ENCODE results near the gene AHSA1.

Gene AHSA1

DNA sequence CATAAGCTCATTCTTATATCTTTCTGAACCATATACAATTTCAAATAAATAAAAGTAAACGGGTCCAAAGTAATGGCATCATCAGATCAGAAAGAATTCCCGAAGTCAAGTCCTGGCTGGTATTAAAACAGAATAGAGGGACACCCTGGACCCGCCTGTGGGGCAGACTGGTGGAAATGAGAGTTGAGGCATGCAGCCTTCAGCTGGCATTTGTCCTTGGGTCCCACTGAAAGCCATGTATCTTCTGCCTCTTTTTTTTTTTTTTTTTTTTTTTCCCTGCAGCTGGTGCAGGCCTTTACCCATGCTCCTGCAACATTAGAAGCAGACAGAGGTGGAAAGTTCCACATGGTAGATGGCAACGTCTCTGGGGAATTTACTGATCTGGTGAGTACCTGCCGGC lies 9.9 kb downstream of the AHSA1 start:
- Histone ChIP-seq H3K4me3 (ENCODE audit: low read depth, low read length) (no peak overlapping the region), H3K36me3 (replicated peaks) (peaks cover 58% of the 10 kb centered on the region), H3K27ac (no peak overlapping the region), H3K27me3 (replicated peaks) (no peaks in the 10 kb centered on the region)
- DNase-seq, result no peak
- in situ Hi-C loops (cut with HindIII; ENCODE audit: low pct_ligation_motif_present, low sequenced_read_pairs), result no loop called here
- no peak for TF ChIP-seq CTCF (IDR thresholded peaks at IDR 0.05; ENCODE audit: low read depth, low read length, missing control alignments)

DNA sequence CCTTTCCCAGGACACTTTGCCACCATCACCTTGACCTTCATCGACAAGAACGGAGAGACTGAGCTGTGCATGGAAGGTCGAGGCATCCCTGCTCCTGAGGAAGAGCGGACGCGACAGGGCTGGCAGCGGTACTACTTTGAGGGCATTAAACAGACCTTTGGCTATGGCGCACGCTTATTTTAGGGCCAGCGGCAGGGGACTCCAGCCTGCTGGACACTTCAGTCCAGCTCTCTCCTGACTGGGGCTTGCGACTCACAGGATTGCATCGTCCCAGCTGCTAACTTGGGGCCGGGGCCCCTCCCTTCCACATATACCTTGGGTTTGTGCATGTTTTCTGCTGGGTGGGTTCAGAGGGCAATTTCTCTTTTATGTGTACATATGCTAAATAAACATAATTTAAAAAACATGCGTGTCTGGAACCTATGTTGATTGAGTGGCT lies 11.2 kb downstream of the AHSA1 start:
- in situ Hi-C loops (cut with HindIII; ENCODE audit: low pct_ligation_motif_present, low sequenced_read_pairs), result no loop called here
- Histone ChIP-seq H3K27ac (no peak overlapping the region), H3K36me3 (replicated peaks) (peaks cover 46% of the 10 kb centered on the region), H3K4me3 (ENCODE audit: low read depth, low read length) (no peak overlapping the region), H3K27me3 (replicated peaks) (peaks cover under 1% of the 10 kb centered on the region)
- TF ChIP-seq CTCF (IDR thresholded peaks at IDR 0.05; ENCODE audit: low read depth, low read length, missing control alignments), result no peak
- no peak for DNase-seq

DNA sequence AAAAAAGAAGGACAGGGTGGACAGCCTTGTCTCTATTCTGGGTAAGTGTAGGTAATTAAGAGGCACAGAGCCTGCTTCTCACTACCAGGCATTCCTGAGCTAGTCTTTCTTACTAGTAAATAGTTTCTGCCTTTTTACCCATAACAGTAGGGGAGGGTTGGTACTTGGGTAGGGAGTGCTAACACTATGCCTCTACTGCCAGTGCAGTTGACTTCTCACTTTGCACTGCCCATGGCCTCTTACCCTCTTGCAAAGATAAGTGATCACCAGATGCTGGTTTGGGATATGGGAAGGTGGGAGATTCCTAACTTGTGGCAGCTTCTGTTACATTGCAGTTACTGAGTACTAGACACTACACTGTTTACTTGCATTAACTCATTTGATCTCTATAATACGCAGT lies 11.6 kb downstream of the AHSA1 start:
- no peak for TF ChIP-seq CTCF (IDR thresholded peaks at IDR 0.05; ENCODE audit: low read depth, low read length, missing control alignments)
- H3K36me3 ChIP-seq (replicated peaks), result peaks cover 42% of the 10 kb centered on the region
- peaks cover 2% of the 10 kb centered on the region for H3K27me3 ChIP-seq (replicated peaks)
- H3K4me3 ChIP-seq (ENCODE audit: low read depth, low read length), result no peak overlapping the region
- in situ Hi-C loops (cut with HindIII; ENCODE audit: low pct_ligation_motif_present, low sequenced_read_pairs), result no loop called here
- H3K27ac ChIP-seq, result no peak overlapping the region
- DNase-seq, result no peak

DNA sequence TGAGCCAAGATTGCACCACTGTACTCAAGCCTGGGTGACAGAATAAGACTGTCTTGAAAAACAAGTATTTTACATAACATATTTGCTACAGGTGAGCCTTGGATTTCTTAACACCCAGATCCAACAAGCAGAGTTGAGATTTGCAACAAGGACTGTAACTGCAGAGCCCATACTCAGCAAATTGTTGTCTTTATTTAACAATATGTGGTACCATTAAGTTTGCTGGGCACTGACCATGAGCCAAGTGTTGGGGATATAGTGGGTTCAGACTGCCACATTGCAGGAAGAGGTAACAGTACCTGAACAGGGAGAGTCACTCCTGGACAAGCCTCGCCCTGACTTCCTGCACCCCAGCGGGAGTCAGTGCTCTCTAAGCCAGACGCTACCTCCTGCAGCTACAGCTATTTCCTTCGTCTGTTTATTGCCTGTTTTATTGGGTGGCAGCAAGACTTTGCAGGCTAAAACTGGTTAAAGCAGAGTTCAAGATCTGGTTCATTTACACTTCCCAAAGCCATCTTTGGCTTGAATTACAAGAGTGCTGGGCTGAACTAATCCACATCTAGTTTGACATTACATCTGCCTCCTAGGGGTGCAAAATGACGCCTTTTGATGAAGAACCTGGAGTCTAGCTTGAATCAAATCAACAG lies 12.5 kb downstream of the AHSA1 start:
- no peak for TF ChIP-seq CTCF (IDR thresholded peaks at IDR 0.05; ENCODE audit: low read depth, low read length, missing control alignments)
- in situ Hi-C loops (cut with HindIII; ENCODE audit: low pct_ligation_motif_present, low sequenced_read_pairs), result no loop called here
- H3K27ac ChIP-seq, result no peak overlapping the region
- peaks cover 2% of the 10 kb centered on the region for H3K27me3 ChIP-seq (replicated peaks)
- no peak for DNase-seq
- no peak overlapping the region for H3K4me3 ChIP-seq (ENCODE audit: low read depth, low read length)
- H3K36me3 ChIP-seq (replicated peaks), result peaks cover 34% of the 10 kb centered on the region

DNA sequence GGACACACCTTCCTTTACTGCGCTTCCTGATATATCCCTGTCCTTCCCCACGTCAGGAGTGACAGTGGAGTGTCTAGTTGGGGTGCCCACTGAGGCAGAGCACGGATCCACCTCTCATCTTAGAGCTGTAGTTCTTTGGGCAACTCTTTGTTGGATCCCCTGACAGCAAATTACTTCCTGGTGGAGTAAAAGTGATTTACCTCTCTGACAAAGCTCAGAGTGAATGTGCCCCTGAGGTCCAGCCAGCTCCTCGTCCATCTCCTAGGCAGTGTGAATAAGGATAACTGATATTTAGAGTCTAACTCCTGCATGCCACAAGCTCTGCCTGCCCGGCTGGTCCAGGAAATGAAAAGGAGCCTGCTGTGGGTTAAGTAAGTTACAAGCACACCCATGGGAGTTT lies 16.0 kb downstream of the AHSA1 start:
- Histone ChIP-seq H3K4me3 (ENCODE audit: low read depth, low read length) (no peak overlapping the region), H3K27ac (no peak overlapping the region), H3K27me3 (replicated peaks) (peaks cover 2% of the 10 kb centered on the region), H3K36me3 (replicated peaks) (peaks cover 7% of the 10 kb centered on the region)
- in situ Hi-C loops (cut with HindIII; ENCODE audit: low pct_ligation_motif_present, low sequenced_read_pairs), result no loop called here
- TF ChIP-seq CTCF (IDR thresholded peaks at IDR 0.05; ENCODE audit: low read depth, low read length, missing control alignments), result no peak
- DNase-seq, result no peak
